ENCODE data around the gene LPP.

DNA sequence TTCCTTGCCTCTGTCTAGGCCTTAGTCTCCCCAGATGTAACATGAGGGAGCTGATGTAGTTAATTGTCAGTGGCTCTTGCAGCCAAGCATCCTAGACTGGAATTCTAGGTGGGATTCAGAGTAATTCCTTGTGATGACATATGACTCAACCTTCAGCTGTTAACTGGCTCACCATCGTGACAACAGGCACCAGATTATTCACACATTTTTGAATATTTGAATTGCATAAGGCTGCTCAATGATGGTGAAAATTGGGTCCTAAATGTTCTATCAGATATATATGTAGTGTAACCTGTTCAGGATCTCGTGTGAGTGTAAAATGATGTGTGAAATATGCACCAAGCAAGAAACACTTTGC lies 405.1 kb downstream of the LPP start:
- no peak for TF ChIP-seq POLR2A (IDR thresholded peaks at IDR 0.05)
- TF ChIP-seq, protein P1, sequence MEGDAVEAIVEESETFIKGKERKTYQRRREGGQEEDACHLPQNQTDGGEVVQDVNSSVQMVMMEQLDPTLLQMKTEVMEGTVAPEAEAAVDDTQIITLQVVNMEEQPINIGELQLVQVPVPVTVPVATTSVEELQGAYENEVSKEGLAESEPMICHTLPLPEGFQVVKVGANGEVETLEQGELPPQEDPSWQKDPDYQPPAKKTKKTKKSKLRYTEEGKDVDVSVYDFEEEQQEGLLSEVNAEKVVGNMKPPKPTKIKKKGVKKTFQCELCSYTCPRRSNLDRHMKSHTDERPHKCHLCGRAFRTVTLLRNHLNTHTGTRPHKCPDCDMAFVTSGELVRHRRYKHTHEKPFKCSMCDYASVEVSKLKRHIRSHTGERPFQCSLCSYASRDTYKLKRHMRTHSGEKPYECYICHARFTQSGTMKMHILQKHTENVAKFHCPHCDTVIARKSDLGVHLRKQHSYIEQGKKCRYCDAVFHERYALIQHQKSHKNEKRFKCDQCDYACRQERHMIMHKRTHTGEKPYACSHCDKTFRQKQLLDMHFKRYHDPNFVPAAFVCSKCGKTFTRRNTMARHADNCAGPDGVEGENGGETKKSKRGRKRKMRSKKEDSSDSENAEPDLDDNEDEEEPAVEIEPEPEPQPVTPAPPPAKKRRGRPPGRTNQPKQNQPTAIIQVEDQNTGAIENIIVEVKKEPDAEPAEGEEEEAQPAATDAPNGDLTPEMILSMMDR (IDR thresholded peaks at IDR 0.05), result no peak
